ENCODE measurements around the gene MAP4K5.

DNA sequence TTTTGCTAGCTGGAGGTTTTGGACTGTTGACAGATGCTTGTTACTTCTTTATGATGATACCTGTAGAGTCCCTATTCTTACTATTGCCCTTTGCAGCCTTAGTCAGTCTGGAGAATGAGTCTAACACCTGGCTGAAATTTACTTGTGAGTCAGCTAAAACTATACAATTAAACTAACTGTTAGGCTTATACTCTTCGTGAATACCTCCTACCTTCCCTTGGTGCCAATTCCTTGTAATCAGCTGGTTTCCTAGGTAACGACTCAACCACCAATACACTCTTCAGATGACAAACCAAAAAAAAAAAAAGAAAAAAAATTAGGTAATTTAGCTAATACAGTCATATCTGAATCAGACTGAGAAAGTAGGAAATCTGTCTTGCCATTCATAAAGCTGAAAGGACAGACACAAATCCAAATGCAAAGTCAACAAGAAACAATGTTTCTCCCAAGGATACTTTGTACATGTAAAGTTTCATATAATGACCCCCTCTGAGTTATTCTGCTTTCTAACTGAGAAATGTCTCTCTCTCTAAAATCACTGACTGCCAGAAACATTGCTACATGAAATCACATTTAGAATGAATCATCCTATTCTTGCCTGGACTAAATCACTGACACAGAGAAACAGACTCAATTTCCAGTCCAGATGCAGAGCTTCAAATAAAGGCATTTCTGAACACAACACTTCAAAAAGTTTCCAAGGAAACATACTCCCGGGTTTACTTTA is 79.2 kb downstream of the MAP4K5 start:
- TF ChIP-seq ZNF8 (CRISPR knock-in tag; IDR thresholded peaks at IDR 0.05) (no peak), TCF4 (CRISPR knock-in tag; IDR thresholded peaks at IDR 0.05; ENCODE audit: borderline replicate concordance) (peak; percentile 18; the same call in 1 of the 2 replicates), CSDC2 (CRISPR knock-in tag; IDR thresholded peaks at IDR 0.05) (no peak), ZFP3 (CRISPR knock-in tag; IDR thresholded peaks at IDR 0.05) (no peak), ZNF70 (CRISPR knock-in tag; IDR thresholded peaks at IDR 0.05) (no peak)
